HEK293 (cell line): ENCODE results near the gene ZYX.
A peak's percentile ranks its signal among the peaks of the same experiment; 100 is the strongest.

Source experiments
- GLI4 ChIP-seq: fragments of 450-650 bp; formaldehyde crosslinking; IDR thresholded peaks from 2 replicates; pipeline ENCODE4 v1.5.1; 2016; ENCODE audit warnings: missing biosample characterization, missing genetic modification characterization
- GLIS2 ChIP-seq: fragments of 450-650 bp; formaldehyde crosslinking; IDR thresholded peaks from 2 replicates; pipeline ENCODE4 v1.5.1; 2016; ENCODE audit warnings: missing biosample characterization, missing genetic modification characterization
- KLF1 ChIP-seq: fragments of 450-650 bp; formaldehyde crosslinking; IDR thresholded peaks from 2 replicates; pipeline ENCODE4 v1.5.1; 2016; ENCODE audit warnings: missing biosample characterization, missing genetic modification characterization
- KLF9 ChIP-seq: fragments of 450-650 bp; formaldehyde crosslinking; IDR thresholded peaks from 2 replicates; pipeline ENCODE4 v1.5.1; 2016; ENCODE audit warnings: missing biosample characterization, missing genetic modification characterization, low read depth
- SP7 ChIP-seq: fragments of 450-650 bp; formaldehyde crosslinking; IDR thresholded peaks from 2 replicates; pipeline ENCODE4 v1.5.1; 2016; ENCODE audit warnings: missing biosample characterization, missing genetic modification characterization
- YY1 ChIP-seq: fragments of 450-650 bp; formaldehyde crosslinking; IDR thresholded peaks from 2 replicates; pipeline ENCODE4 v1.5.1; 2018; ENCODE audit warnings: missing biosample characterization, missing genetic modification characterization
- YY2 ChIP-seq: fragments of 450-650 bp; formaldehyde crosslinking; IDR thresholded peaks from 2 replicates; pipeline ENCODE4 v1.5.1; 2016; ENCODE audit warnings: missing biosample characterization, missing genetic modification characterization
- ZBTB20 ChIP-seq: fragments of 450-650 bp; formaldehyde crosslinking; IDR thresholded peaks from 2 replicates; pipeline ENCODE4 v1.5.1; 2016; ENCODE audit warnings: missing biosample characterization, missing genetic modification characterization
- ZBTB8A ChIP-seq: fragments of 450-650 bp; formaldehyde crosslinking; IDR thresholded peaks from 2 replicates; pipeline ENCODE4 v1.5.1; 2016; ENCODE audit warnings: missing biosample characterization, missing genetic modification characterization
- ZFP69B ChIP-seq: fragments of 450-650 bp; formaldehyde crosslinking; IDR thresholded peaks from 2 replicates; pipeline ENCODE4 v1.5.1; 2016; ENCODE audit warnings: missing biosample characterization, missing genetic modification characterization
- ZNF132 ChIP-seq: fragments of 450-650 bp; formaldehyde crosslinking; IDR thresholded peaks from 2 replicates; pipeline ENCODE4 v1.5.1; 2017; ENCODE audit warnings: missing biosample characterization, missing genetic modification characterization, borderline replicate concordance
- ZNF138 ChIP-seq: fragments of 450-650 bp; formaldehyde crosslinking; IDR thresholded peaks from 2 replicates; pipeline ENCODE4 v1.5.1; 2016; ENCODE audit warnings: missing biosample characterization, missing genetic modification characterization, borderline replicate concordance
- ZNF175 ChIP-seq: fragments of 450-650 bp; formaldehyde crosslinking; IDR thresholded peaks from 2 replicates; pipeline ENCODE4 v1.5.1; 2016; ENCODE audit warnings: missing biosample characterization, missing genetic modification characterization
- ZNF239 ChIP-seq: fragments of 450-650 bp; formaldehyde crosslinking; IDR thresholded peaks from 2 replicates; pipeline ENCODE4 v1.5.1; 2016; ENCODE audit warnings: missing biosample characterization, missing genetic modification characterization
- ZNF24 ChIP-seq: fragments of 450-650 bp; formaldehyde crosslinking; IDR thresholded peaks from 2 replicates; pipeline ENCODE4 v1.5.1; 2016; ENCODE audit warnings: missing biosample characterization, missing genetic modification characterization
- ZNF280D ChIP-seq: fragments of 450-650 bp; formaldehyde crosslinking; IDR thresholded peaks from 2 replicates; pipeline ENCODE4 v1.5.1; 2016; ENCODE audit warnings: missing biosample characterization, missing genetic modification characterization
- ZNF366 ChIP-seq: fragments of 450-650 bp; formaldehyde crosslinking; conservative IDR thresholded peaks from 2 replicates; pipeline ENCODE4 v1.5.1; 2016; ENCODE audit warnings: missing biosample characterization, missing genetic modification characterization
- ZNF391 ChIP-seq: fragments of 450-650 bp; formaldehyde crosslinking; IDR thresholded peaks from 2 replicates; pipeline ENCODE4 v1.5.1; 2016; ENCODE audit warnings: low read depth, missing biosample characterization, missing genetic modification characterization, borderline replicate concordance
- ZNF473 ChIP-seq: fragments of 450-650 bp; formaldehyde crosslinking; IDR thresholded peaks from 2 replicates; pipeline ENCODE4 v1.5.1; 2017; ENCODE audit warnings: missing biosample characterization, missing genetic modification characterization
- ZNF514 ChIP-seq: fragments of 450-650 bp; formaldehyde crosslinking; IDR thresholded peaks from 2 replicates; pipeline ENCODE4 v1.5.1; 2016; ENCODE audit warnings: missing biosample characterization, missing genetic modification characterization
- ZNF558 ChIP-seq: fragments of 450-650 bp; formaldehyde crosslinking; IDR thresholded peaks from 2 replicates; pipeline ENCODE4 v1.5.1; 2016; ENCODE audit warnings: missing biosample characterization, missing genetic modification characterization
- ZNF571 ChIP-seq: fragments of 450-650 bp; formaldehyde crosslinking; IDR thresholded peaks from 2 replicates; pipeline ENCODE4 v1.5.0; 2017; ENCODE audit warnings: missing biosample characterization, missing genetic modification characterization
- ZNF621 ChIP-seq: fragments of 450-650 bp; formaldehyde crosslinking; IDR thresholded peaks from 2 replicates; pipeline ENCODE4 v1.5.1; 2017; ENCODE audit warnings: missing biosample characterization, missing genetic modification characterization
- ZNF692 ChIP-seq: fragments of 450-650 bp; formaldehyde crosslinking; IDR thresholded peaks from 2 replicates; pipeline ENCODE4 v1.5.1; 2016; ENCODE audit warnings: missing biosample characterization, missing genetic modification characterization
- ZNF777 ChIP-seq: fragments of 450-650 bp; formaldehyde crosslinking; IDR thresholded peaks from 2 replicates; pipeline ENCODE4 v1.5.1; 2017; ENCODE audit warnings: missing biosample characterization, missing genetic modification characterization, borderline replicate concordance
- ZSCAN5A ChIP-seq: fragments of 450-650 bp; formaldehyde crosslinking; IDR thresholded peaks from 2 replicates; pipeline ENCODE4 v1.5.1; 2016; ENCODE audit warnings: missing biosample characterization, missing genetic modification characterization
- TF ChIP-seq, protein P1 (sequence below): fragments of 450-650 bp; formaldehyde crosslinking; IDR thresholded peaks from 2 replicates; pipeline ENCODE4 v1.5.1; 2016; ENCODE audit warnings: missing biosample characterization, missing genetic modification characterization
- TF ChIP-seq, protein P2 (sequence below): fragments of 450-650 bp; formaldehyde crosslinking; IDR thresholded peaks from 2 replicates; pipeline ENCODE4 v1.5.1; 2016; ENCODE audit warnings: missing biosample characterization, missing genetic modification characterization
- TF ChIP-seq, protein P3 (sequence below): fragments of 450-650 bp; formaldehyde crosslinking; IDR thresholded peaks from 2 replicates; pipeline ENCODE4 v1.5.1; 2016; ENCODE audit warnings: missing biosample characterization, missing genetic modification characterization

ZYX gene

GRCh38 chr7:143362131-143363015, 18.8 kb upstream of the ZYX start, which contains the start of gene FAM131B (continued):
- TF ChIP-seq, protein P1, sequence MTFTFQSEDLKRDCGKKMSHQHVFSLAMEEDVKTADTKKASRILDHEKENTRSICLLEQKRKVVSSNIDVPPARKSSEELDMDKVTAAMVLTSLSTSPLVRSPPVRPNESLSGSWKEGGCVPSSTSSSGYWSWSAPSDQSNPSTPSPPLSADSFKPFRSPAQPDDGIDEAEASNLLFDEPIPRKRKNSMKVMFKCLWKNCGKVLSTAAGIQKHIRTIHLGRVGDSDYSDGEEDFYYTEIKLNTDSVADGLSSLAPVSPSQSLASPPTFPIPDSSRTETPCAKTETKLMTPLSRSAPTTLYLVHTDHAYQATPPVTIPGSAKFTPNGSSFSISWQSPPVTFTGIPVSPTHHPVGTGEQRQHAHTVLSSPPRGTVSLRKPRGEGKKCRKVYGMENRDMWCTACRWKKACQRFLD (tag by site-specific recombination): no peak
- no peak for TF ChIP-seq YY1 (tag by site-specific recombination)
- TF ChIP-seq ZSCAN5A: 0 out of 2 replicates have a peak, but pooled peaks have one; percentile 44
- 0 out of 2 replicates have a peak, but pooled peaks have one; percentile 40 for TF ChIP-seq ZNF692 (tag by site-specific recombination)
- TF ChIP-seq ZNF366: peak; percentile 88
- TF ChIP-seq ZNF558 (tag by site-specific recombination): no peak
- peak; percentile 61 for TF ChIP-seq KLF1 (tag by site-specific recombination)
- TF ChIP-seq, protein P2, sequence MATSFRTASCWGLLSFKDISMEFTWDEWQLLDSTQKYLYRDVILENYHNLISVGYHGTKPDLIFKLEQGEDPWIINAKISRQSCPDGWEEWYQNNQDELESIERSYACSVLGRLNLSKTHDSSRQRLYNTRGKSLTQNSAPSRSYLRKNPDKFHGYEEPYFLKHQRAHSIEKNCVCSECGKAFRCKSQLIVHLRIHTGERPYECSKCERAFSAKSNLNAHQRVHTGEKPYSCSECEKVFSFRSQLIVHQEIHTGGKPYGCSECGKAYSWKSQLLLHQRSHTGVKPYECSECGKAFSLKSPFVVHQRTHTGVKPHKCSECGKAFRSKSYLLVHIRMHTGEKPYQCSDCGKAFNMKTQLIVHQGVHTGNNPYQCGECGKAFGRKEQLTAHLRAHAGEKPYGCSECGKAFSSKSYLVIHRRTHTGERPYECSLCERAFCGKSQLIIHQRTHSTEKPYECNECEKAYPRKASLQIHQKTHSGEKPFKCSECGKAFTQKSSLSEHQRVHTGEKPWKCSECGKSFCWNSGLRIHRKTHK (tag by site-specific recombination): no peak
- no peak for TF ChIP-seq ZNF621 (tag by site-specific recombination)
- peak; percentile 32; the same call in 1 of the 2 replicates for TF ChIP-seq YY2 (tag by site-specific recombination)
- 0 out of 2 replicates have a peak, but pooled peaks have one; percentile 20 for TF ChIP-seq SP7 (tag by site-specific recombination)
- TF ChIP-seq KLF9 (tag by site-specific recombination): peak; percentile 48
- no peak for TF ChIP-seq ZNF175
- no peak for TF ChIP-seq ZNF132 (tag by site-specific recombination)
- peak; percentile 73 for TF ChIP-seq ZBTB20 (tag by site-specific recombination)
- no peak for TF ChIP-seq ZFP69B
- no peak for TF ChIP-seq ZNF138 (tag by site-specific recombination)
- 0 out of 2 replicates have a peak, but pooled peaks have one; percentile 44 for TF ChIP-seq GLI4 (tag by site-specific recombination)
- TF ChIP-seq ZNF239 (tag by site-specific recombination): no peak
- no peak for TF ChIP-seq ZNF571
- no peak for TF ChIP-seq ZNF280D (tag by site-specific recombination)
- TF ChIP-seq ZNF473 (tag by site-specific recombination): no peak
- peak; percentile 75 for TF ChIP-seq ZBTB8A (tag by site-specific recombination)
- peak; percentile 95 for TF ChIP-seq GLIS2 (tag by site-specific recombination)
- TF ChIP-seq, protein P3, sequence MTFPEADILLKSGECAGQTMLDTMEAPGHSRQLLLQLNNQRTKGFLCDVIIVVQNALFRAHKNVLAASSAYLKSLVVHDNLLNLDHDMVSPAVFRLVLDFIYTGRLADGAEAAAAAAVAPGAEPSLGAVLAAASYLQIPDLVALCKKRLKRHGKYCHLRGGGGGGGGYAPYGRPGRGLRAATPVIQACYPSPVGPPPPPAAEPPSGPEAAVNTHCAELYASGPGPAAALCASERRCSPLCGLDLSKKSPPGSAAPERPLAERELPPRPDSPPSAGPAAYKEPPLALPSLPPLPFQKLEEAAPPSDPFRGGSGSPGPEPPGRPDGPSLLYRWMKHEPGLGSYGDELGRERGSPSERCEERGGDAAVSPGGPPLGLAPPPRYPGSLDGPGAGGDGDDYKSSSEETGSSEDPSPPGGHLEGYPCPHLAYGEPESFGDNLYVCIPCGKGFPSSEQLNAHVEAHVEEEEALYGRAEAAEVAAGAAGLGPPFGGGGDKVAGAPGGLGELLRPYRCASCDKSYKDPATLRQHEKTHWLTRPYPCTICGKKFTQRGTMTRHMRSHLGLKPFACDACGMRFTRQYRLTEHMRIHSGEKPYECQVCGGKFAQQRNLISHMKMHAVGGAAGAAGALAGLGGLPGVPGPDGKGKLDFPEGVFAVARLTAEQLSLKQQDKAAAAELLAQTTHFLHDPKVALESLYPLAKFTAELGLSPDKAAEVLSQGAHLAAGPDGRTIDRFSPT (tag by site-specific recombination): peak; percentile 35; the same call in 1 of the 2 replicates
- peak; percentile 75; the same call in 1 of the 2 replicates for TF ChIP-seq ZNF391 (tag by site-specific recombination)
- peak; percentile 72; the same call in 1 of the 2 replicates for TF ChIP-seq ZNF777 (tag by site-specific recombination)
- TF ChIP-seq ZNF514 (tag by site-specific recombination): no peak
- no peak for TF ChIP-seq ZNF24 (tag by site-specific recombination)
